Measurements from ENCODE around the gene SLC26A1.

Gene SLC26A1

GRCh38 chr4:963276-964225, 29.7 kb downstream of the SLC26A1 start:
- H3K23ac ChIP-seq (ENCODE audit: low read depth, low read length, poor library complexity), result peak overlapping the region; percentile 85
- no peak overlapping the region for H4K8ac ChIP-seq (ENCODE audit: low read depth, low read length)
- H3K9me3 ChIP-seq (replicated peaks in 1 of 2; ENCODE audit: control insufficient read depth in 2 of 2, insufficient read depth in 1 of 2, low read depth in 1 of 2, low read length in 2 of 2), result no peaks in the 10 kb centered on the region
- no peak overlapping the region for H3K4ac ChIP-seq (ENCODE audit: low read length)
- peaks cover 0 to 15% (median 9%) of the 10 kb centered on the region in 3 experiments for H3K27me3 ChIP-seq (ENCODE audit: control insufficient read depth in 3 of 3, insufficient read depth in 3 of 3, low read depth in 1 of 3, low read length in 3 of 3)
- H3K4me2 ChIP-seq (ENCODE audit: insufficient read depth, low read length, poor library complexity, severe bottlenecking), result no peak overlapping the region
- no peak overlapping the region for H3K27ac ChIP-seq (replicated peaks; ENCODE audit: low read length)
- no peak overlapping the region for H4K91ac ChIP-seq (ENCODE audit: low read depth, low read length, poor library complexity)
- H3K18ac ChIP-seq (ENCODE audit: low read length), result no peak overlapping the region
- no peak overlapping the region for H2BK120ac ChIP-seq (ENCODE audit: low read depth, low read length)
- H2BK15ac ChIP-seq (ENCODE audit: low read length), result no peak overlapping the region
- no CpG with 5 or more reads among the region's 39 CpGs for WGBS, 2 donors (ENCODE audit: extremely low coverage in 2 of 2, insufficient read length in 2 of 2, insufficient replicate concordance in 1 of 2)
- H3K9ac ChIP-seq (ENCODE audit: low read depth, low read length, poor library complexity), result peak overlapping the region; percentile 70
- no peak overlapping the region for H3K4me3 ChIP-seq (ENCODE audit: low read length in 2 of 2)
- no peak for DNase-seq (ENCODE audit: low spot score)
- no peak overlapping the region for H3K14ac ChIP-seq (ENCODE audit: low read length)
- H2AFZ ChIP-seq (ENCODE audit: low read length), result no peak overlapping the region
- no peak overlapping the region for H2BK12ac ChIP-seq (ENCODE audit: low read length)
- H3K79me1 ChIP-seq (ENCODE audit: low read depth, low read length), result peaks cover 3% of the 10 kb centered on the region
- no peaks in the 10 kb centered on the region for H3K4me1 ChIP-seq (ENCODE audit: control insufficient read depth in 2 of 2, insufficient read depth in 1 of 2, low read depth in 1 of 2, low read length in 2 of 2)
- H2BK5ac ChIP-seq (ENCODE audit: low read length), result peak overlapping the region; percentile 11
- peaks cover 2 to 21% of the 10 kb centered on the region in 2 donors for H3K36me3 ChIP-seq (replicated peaks in 1 of 2; ENCODE audit: control insufficient read depth in 2 of 2, insufficient read depth in 2 of 2, low read length in 2 of 2)
- H2AK5ac ChIP-seq (ENCODE audit: low read depth, low read length), result peak overlapping the region; percentile 5

GRCh38 chr4:962231-963208, 30.7 kb downstream of the SLC26A1 start:
- Histone ChIP-seq H3K4me1 (ENCODE audit: control insufficient read depth in 2 of 2, insufficient read depth in 1 of 2, low read depth in 1 of 2, low read length in 2 of 2) (no peaks in the 10 kb centered on the region), H3K9me3 (replicated peaks in 1 of 2; ENCODE audit: control insufficient read depth in 2 of 2, insufficient read depth in 1 of 2, low read depth in 1 of 2, low read length in 2 of 2) (no peaks in the 10 kb centered on the region), H3K23ac (ENCODE audit: low read depth, low read length, poor library complexity) (peak overlapping the region; percentile 85), H3K79me1 (ENCODE audit: low read depth, low read length) (peaks cover 3% of the 10 kb centered on the region), H3K4ac (ENCODE audit: low read length) (no peak overlapping the region), H2BK5ac (ENCODE audit: low read length) (peak overlapping the region; percentile 11), H2AFZ (ENCODE audit: low read length) (no peak overlapping the region), H3K27ac (replicated peaks; ENCODE audit: low read length) (no peak overlapping the region), H3K18ac (ENCODE audit: low read length) (no peak overlapping the region), H3K36me3 (replicated peaks in 1 of 2; ENCODE audit: control insufficient read depth in 2 of 2, insufficient read depth in 2 of 2, low read length in 2 of 2) (peaks cover 2 to 21% of the 10 kb centered on the region in 2 donors), H2AK5ac (ENCODE audit: low read depth, low read length) (no peak overlapping the region), H3K27me3 (ENCODE audit: control insufficient read depth in 3 of 3, insufficient read depth in 3 of 3, low read depth in 1 of 3, low read length in 3 of 3) (peaks cover 0 to 6% (median 1%) of the 10 kb centered on the region in 3 experiments), H2BK12ac (ENCODE audit: low read length) (peak overlapping the region; percentile 58), H3K4me3 (ENCODE audit: low read length in 2 of 2) (no peak overlapping the region), H2BK15ac (ENCODE audit: low read length) (no peak overlapping the region), H4K8ac (ENCODE audit: low read depth, low read length) (no peak overlapping the region), H3K14ac (ENCODE audit: low read length) (no peak overlapping the region), H3K4me2 (ENCODE audit: insufficient read depth, low read length, poor library complexity, severe bottlenecking) (no peak overlapping the region), H3K9ac (ENCODE audit: low read depth, low read length, poor library complexity) (peak overlapping the region; percentile 50), H4K91ac (ENCODE audit: low read depth, low read length, poor library complexity) (no peak overlapping the region), H2BK120ac (ENCODE audit: low read depth, low read length) (no peak overlapping the region)
- no peak for DNase-seq (ENCODE audit: low spot score)
- WGBS, 2 donors (ENCODE audit: extremely low coverage in 2 of 2, insufficient read length in 2 of 2, insufficient replicate concordance in 1 of 2), result no CpG with 5 or more reads among the region's 54 CpGs

- H2BK15ac ChIP-seq (ENCODE audit: low read length), result no peak overlapping the region
- no CpG with 5 or more reads among the region's 52 CpGs for WGBS, 2 donors (ENCODE audit: extremely low coverage in 2 of 2, insufficient read length in 2 of 2, insufficient replicate concordance in 1 of 2)
- no peak overlapping the region for H4K8ac ChIP-seq (ENCODE audit: low read depth, low read length)
- no peak overlapping the region for H3K9ac ChIP-seq (ENCODE audit: low read depth, low read length, poor library complexity)
- no peaks in the 10 kb centered on the region for H3K27me3 ChIP-seq (ENCODE audit: control insufficient read depth in 3 of 3, insufficient read depth in 3 of 3, low read depth in 1 of 3, low read length in 3 of 3)
- H3K4me1 ChIP-seq (ENCODE audit: control insufficient read depth in 2 of 2, insufficient read depth in 1 of 2, low read depth in 1 of 2, low read length in 2 of 2), result no peaks in the 10 kb centered on the region
- no peak overlapping the region for H3K4ac ChIP-seq (ENCODE audit: low read length)
- H3K4me2 ChIP-seq (ENCODE audit: insufficient read depth, low read length, poor library complexity, severe bottlenecking), result no peak overlapping the region
- peaks cover 2 to 21% of the 10 kb centered on the region in 2 donors for H3K36me3 ChIP-seq (replicated peaks in 1 of 2; ENCODE audit: control insufficient read depth in 2 of 2, insufficient read depth in 2 of 2, low read length in 2 of 2)
- H3K4me3 ChIP-seq (ENCODE audit: low read length in 2 of 2), result no peak overlapping the region
- no peaks in the 10 kb centered on the region for H3K9me3 ChIP-seq (replicated peaks in 1 of 2; ENCODE audit: control insufficient read depth in 2 of 2, insufficient read depth in 1 of 2, low read depth in 1 of 2, low read length in 2 of 2)
- no peak overlapping the region for H3K14ac ChIP-seq (ENCODE audit: low read length)
- H3K23ac ChIP-seq (ENCODE audit: low read depth, low read length, poor library complexity), result no peak overlapping the region
- DNase-seq (ENCODE audit: low spot score), result no peak
- no peak overlapping the region for H2BK120ac ChIP-seq (ENCODE audit: low read depth, low read length)
- no peak overlapping the region for H3K18ac ChIP-seq (ENCODE audit: low read length)
- no peak overlapping the region for H2BK12ac ChIP-seq (ENCODE audit: low read length)
- H3K27ac ChIP-seq (replicated peaks; ENCODE audit: low read length), result no peak overlapping the region
- H3K79me1 ChIP-seq (ENCODE audit: low read depth, low read length), result peaks cover 3% of the 10 kb centered on the region
- H2AK5ac ChIP-seq (ENCODE audit: low read depth, low read length), result no peak overlapping the region
- peak overlapping the region; percentile 13 for H2BK5ac ChIP-seq (ENCODE audit: low read length)
- no peak overlapping the region for H4K91ac ChIP-seq (ENCODE audit: low read depth, low read length, poor library complexity)
- no peak overlapping the region for H2AFZ ChIP-seq (ENCODE audit: low read length)
These were observed 31.6 kb downstream of the SLC26A1 start for GRCh38 chr4:961351-962230.
